ELF-1 (cell line): Measurements from ENCODE around the gene IQGAP3.

Source experiments
- DNase-seq: peaks from one replicate; pipeline ENCODE4 v3.0.0-alpha.2; 2016; ENCODE audit warnings: low read depth, low spot score

Gene IQGAP3

GRCh38 chr1:156544592-156545102 is 27.7 kb downstream of the IQGAP3 start:
- DNase-seq, result no peak

- DNase-seq, result peak; percentile 42
Measured at GRCh38 chr1:156543066-156543465, 29.3 kb downstream of the IQGAP3 start.

GRCh38 chr1:156540955-156541354 is 31.4 kb downstream of the IQGAP3 start:
- no peak for DNase-seq

- DNase-seq, result no peak
Measured at GRCh38 chr1:156539818-156540355, 32.5 kb downstream of the IQGAP3 start.

GRCh38 chr1:156538711-156539440 is 33.5 kb downstream of the IQGAP3 start:
- DNase-seq, result peak; percentile 61

GRCh38 chr1:156537027-156537426 is 35.3 kb downstream of the IQGAP3 start:
- DNase-seq, result no peak

GRCh38 chr1:156534424-156535060 is 37.8 kb downstream of the IQGAP3 start:
- DNase-seq, result no peak

- DNase-seq, result no peak
Measured at GRCh38 chr1:156533568-156534220, 38.7 kb downstream of the IQGAP3 start.

GRCh38 chr1:156532374-156532773 is 40.0 kb downstream of the IQGAP3 start:
- DNase-seq, result no peak

- DNase-seq, result no peak
Measured at GRCh38 chr1:156530006-156530405, 42.4 kb downstream of the IQGAP3 start.

- DNase-seq, result no peak
Measured at GRCh38 chr1:156528875-156529425, 43.4 kb downstream of the IQGAP3 start.

- DNase-seq, result no peak
Measured at GRCh38 chr1:156528231-156528630, 44.1 kb downstream of the IQGAP3 start.

GRCh38 chr1:156527584-156527983 is 44.8 kb downstream of the IQGAP3 start:
- no peak for DNase-seq

- DNase-seq, result no peak
Measured at GRCh38 chr1:156525856-156526489, 46.4 kb downstream of the IQGAP3 start.

GRCh38 chr1:156525071-156525501 is 47.3 kb downstream of the IQGAP3 start:
- no peak for DNase-seq

- no peak for DNase-seq
Measured at GRCh38 chr1:156524481-156524869, 47.9 kb downstream of the IQGAP3 start.

GRCh38 chr1:156523801-156524480 is 48.4 kb downstream of the IQGAP3 start:
- DNase-seq, result no peak

GRCh38 chr1:156522443-156522970 is 49.9 kb downstream of the IQGAP3 start:
- DNase-seq, result no peak

- no peak for DNase-seq
Measured at GRCh38 chr1:156517748-156518147, 54.6 kb downstream of the IQGAP3 start.

GRCh38 chr1:156516821-156517220 is 55.5 kb downstream of the IQGAP3 start:
- no peak for DNase-seq

GRCh38 chr1:156515956-156516355 is 56.4 kb downstream of the IQGAP3 start:
- no peak for DNase-seq
